PFSK-1 (cell line): Measurements from ENCODE around the gene ASB13.

ENCODE experiments used
- FOXP2 ChIP-seq: optimal IDR thresholded peaks from 2 replicates; pipeline ENCODE3; 2011; ENCODE audit warnings: borderline replicate concordance, control low read depth, inconsistent platforms; ENCODE audit not compliant: insufficient read depth; ENCODE audit errors: extremely low read length, extremely low read depth
- POLR2AphosphoS5 ChIP-seq: IDR thresholded peaks from 2 replicates; pipeline ENCODE4 v1.6.1; 2012; ENCODE audit warnings: low read depth, mild to moderate bottlenecking, control low read depth, low read length, moderate library complexity
- SIN3A ChIP-seq: IDR thresholded peaks from 2 replicates; pipeline ENCODE4 v1.6.1; 2012; ENCODE audit warnings: mild to moderate bottlenecking, low read length, moderate library complexity, borderline replicate concordance; ENCODE audit not compliant: insufficient read depth
- TAF1 ChIP-seq: IDR thresholded peaks from 2 replicates; pipeline ENCODE4 v1.6.1; 2012; ENCODE audit warnings: low read length, control low read depth, borderline replicate concordance; ENCODE audit not compliant: insufficient read depth
- TF ChIP-seq, protein P1 (sequence below), 2 experiments: IDR thresholded peaks; 2 replicates each; pipeline versions ENCODE4 v1.6.1 to v1.8.0; 2011 to 2012; ENCODE audit warnings: low read depth in 2 of 2, low read length in 2 of 2, control low read depth in 1 of 2, inconsistent platforms in 1 of 2, mild to moderate bottlenecking in 1 of 2, moderate library complexity in 1 of 2; ENCODE audit not compliant: insufficient read depth in 1 of 2

The ASB13 gene

GRCh38 chr10:5620223-5620721, 46.1 kb downstream of the ASB13 start:
- TF ChIP-seq SIN3A (no peak), POLR2AphosphoS5 (no peak), FOXP2 (no peak), TAF1 (no peak)
- TF ChIP-seq, protein P1, sequence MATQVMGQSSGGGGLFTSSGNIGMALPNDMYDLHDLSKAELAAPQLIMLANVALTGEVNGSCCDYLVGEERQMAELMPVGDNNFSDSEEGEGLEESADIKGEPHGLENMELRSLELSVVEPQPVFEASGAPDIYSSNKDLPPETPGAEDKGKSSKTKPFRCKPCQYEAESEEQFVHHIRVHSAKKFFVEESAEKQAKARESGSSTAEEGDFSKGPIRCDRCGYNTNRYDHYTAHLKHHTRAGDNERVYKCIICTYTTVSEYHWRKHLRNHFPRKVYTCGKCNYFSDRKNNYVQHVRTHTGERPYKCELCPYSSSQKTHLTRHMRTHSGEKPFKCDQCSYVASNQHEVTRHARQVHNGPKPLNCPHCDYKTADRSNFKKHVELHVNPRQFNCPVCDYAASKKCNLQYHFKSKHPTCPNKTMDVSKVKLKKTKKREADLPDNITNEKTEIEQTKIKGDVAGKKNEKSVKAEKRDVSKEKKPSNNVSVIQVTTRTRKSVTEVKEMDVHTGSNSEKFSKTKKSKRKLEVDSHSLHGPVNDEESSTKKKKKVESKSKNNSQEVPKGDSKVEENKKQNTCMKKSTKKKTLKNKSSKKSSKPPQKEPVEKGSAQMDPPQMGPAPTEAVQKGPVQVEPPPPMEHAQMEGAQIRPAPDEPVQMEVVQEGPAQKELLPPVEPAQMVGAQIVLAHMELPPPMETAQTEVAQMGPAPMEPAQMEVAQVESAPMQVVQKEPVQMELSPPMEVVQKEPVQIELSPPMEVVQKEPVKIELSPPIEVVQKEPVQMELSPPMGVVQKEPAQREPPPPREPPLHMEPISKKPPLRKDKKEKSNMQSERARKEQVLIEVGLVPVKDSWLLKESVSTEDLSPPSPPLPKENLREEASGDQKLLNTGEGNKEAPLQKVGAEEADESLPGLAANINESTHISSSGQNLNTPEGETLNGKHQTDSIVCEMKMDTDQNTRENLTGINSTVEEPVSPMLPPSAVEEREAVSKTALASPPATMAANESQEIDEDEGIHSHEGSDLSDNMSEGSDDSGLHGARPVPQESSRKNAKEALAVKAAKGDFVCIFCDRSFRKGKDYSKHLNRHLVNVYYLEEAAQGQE (IDR thresholded peaks at IDR 0.05; ENCODE audit: insufficient read depth in 1 of 2, low read depth in 2 of 2, low read length in 2 of 2) = no peak

GRCh38 chr10:5619362-5620211, 46.8 kb downstream of the ASB13 start:
- TF ChIP-seq POLR2AphosphoS5 (no peak), FOXP2 (no peak), SIN3A (no peak), TAF1 (no peak)
- TF ChIP-seq, protein P1 (IDR thresholded peaks at IDR 0.05; ENCODE audit: insufficient read depth in 1 of 2, low read depth in 2 of 2, low read length in 2 of 2) = no peak

- TF ChIP-seq SIN3A = no peak
- TF ChIP-seq FOXP2 = no peak
- TF ChIP-seq, protein P1 (IDR thresholded peaks at IDR 0.05; ENCODE audit: insufficient read depth in 1 of 2, low read depth in 2 of 2, low read length in 2 of 2) = no peak
- no peak for TF ChIP-seq TAF1
- TF ChIP-seq POLR2AphosphoS5 = no peak
Measured at GRCh38 chr10:5618829-5619228, 47.6 kb downstream of the ASB13 start.

DNA sequence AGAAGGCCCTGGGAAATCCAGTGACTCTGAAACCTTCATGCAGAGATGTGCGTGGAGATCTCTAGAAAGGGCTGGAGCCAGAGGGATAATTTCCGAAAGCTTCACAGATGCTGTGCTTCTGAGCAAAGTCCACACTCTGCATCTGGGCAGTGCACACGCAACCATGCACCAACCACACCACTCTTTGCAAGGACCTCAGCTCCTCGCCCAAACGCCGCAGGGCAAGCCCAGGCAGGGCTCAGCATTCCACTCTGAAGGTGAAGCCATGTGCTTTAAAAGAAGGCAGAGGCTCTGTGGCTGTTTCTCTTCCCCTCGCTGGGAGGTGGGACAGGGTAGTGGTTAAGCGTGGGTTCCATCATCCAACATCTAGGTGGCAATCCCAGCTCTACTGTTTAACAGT, 48.4 kb downstream of the ASB13 start:
- no peak for TF ChIP-seq FOXP2

- TF ChIP-seq SIN3A (no peak), FOXP2 (no peak), TAF1 (no peak), POLR2AphosphoS5 (no peak)
- TF ChIP-seq, protein P1 (IDR thresholded peaks at IDR 0.05; ENCODE audit: insufficient read depth in 1 of 2, low read depth in 2 of 2, low read length in 2 of 2) = no peak
Measured at GRCh38 chr10:5617521-5617920, 48.9 kb downstream of the ASB13 start.
